Measurements from ENCODE around the gene SLC35E3.
A peak's percentile ranks its signal among the peaks of the same experiment; 100 is the strongest.

The SLC35E3 gene

GRCh38 chr12:68771223-68771925 lies 25.4 kb downstream of the SLC35E3 start:
- DNase-seq (ENCODE audit: low spot score) = no peak

GRCh38 chr12:68772714-68773113 lies 26.7 kb downstream of the SLC35E3 start:
- DNase-seq (ENCODE audit: low spot score) = no peak

GRCh38 chr12:68773582-68773981 lies 27.6 kb downstream of the SLC35E3 start:
- DNase-seq (ENCODE audit: low spot score) = no peak

GRCh38 chr12:68775121-68775630 lies 29.2 kb downstream of the SLC35E3 start:
- no peak for DNase-seq (ENCODE audit: low spot score)

- DNase-seq (ENCODE audit: low spot score) = no peak
These were observed 31.1 kb downstream of the SLC35E3 start for GRCh38 chr12:68776976-68777610.

- DNase-seq (ENCODE audit: low spot score) = no peak
These were observed 33.3 kb downstream of the SLC35E3 start for GRCh38 chr12:68779280-68779679.

GRCh38 chr12:68780731-68781130 lies 34.8 kb downstream of the SLC35E3 start:
- DNase-seq (ENCODE audit: low spot score) = no peak

- DNase-seq (ENCODE audit: low spot score) = no peak
These were observed 35.8 kb downstream of the SLC35E3 start for GRCh38 chr12:68781728-68782127.

GRCh38 chr12:68784015-68784414 lies 38.0 kb downstream of the SLC35E3 start:
- no peak for DNase-seq (ENCODE audit: low spot score)

- no peak for DNase-seq (ENCODE audit: low spot score)
These were observed 39.4 kb downstream of the SLC35E3 start for GRCh38 chr12:68785358-68785757.

GRCh38 chr12:68785823-68786222 lies 39.8 kb downstream of the SLC35E3 start:
- DNase-seq (ENCODE audit: low spot score) = no peak

- peak; percentile 29 for DNase-seq (ENCODE audit: low spot score)
These were observed 41.0 kb downstream of the SLC35E3 start for GRCh38 chr12:68786929-68787328.

- no peak for DNase-seq (ENCODE audit: low spot score)
These were observed 42.7 kb downstream of the SLC35E3 start for GRCh38 chr12:68788554-68789143.

GRCh38 chr12:68789144-68789878 lies 43.3 kb downstream of the SLC35E3 start:
- no peak for DNase-seq (ENCODE audit: low spot score)

- DNase-seq (ENCODE audit: low spot score) = no peak
These were observed 44.3 kb downstream of the SLC35E3 start for GRCh38 chr12:68790081-68790951.

GRCh38 chr12:68790952-68791234 lies 44.9 kb downstream of the SLC35E3 start:
- DNase-seq (ENCODE audit: low spot score) = no peak

- DNase-seq (ENCODE audit: low spot score) = no peak
These were observed 46.0 kb downstream of the SLC35E3 start for GRCh38 chr12:68791897-68792481.

- DNase-seq (ENCODE audit: low spot score) = peak; percentile 35
These were observed 47.0 kb downstream of the SLC35E3 start for GRCh38 chr12:68792952-68793351.

- DNase-seq (ENCODE audit: low spot score) = no peak
These were observed 47.5 kb downstream of the SLC35E3 start for GRCh38 chr12:68793436-68793835.

GRCh38 chr12:68793975-68794652 lies 48.1 kb downstream of the SLC35E3 start:
- no peak for DNase-seq (ENCODE audit: low spot score)
